Skin of body (tissue), 2 donors: ENCODE measurements around the gene CDH22. TPM values are rescaled to one million over a fixed set of nuclear protein-coding genes. Genes with fewer than 3 reads are reported as not detected.

Source experiments
- DNase-seq: peaks from one replicate; lab custom pipeline; 2025; lab: John Stamatoyannopoulos, UW
- total RNA-seq: library from RNA; depleted of rRNA; stranded (reverse); fragments of >200 nt; gene quantifications from one replicate; pipeline ENCODE4 v1.2.3, GENCODE V29; 2014

CDH22 gene
- total RNA-seq, 1 donor from 2014 or later = 0.89 TPM

GRCh38 chr20:46269372-46269771, 38.9 kb downstream of the CDH22 start:
- DNase-seq = no peak

DNA sequence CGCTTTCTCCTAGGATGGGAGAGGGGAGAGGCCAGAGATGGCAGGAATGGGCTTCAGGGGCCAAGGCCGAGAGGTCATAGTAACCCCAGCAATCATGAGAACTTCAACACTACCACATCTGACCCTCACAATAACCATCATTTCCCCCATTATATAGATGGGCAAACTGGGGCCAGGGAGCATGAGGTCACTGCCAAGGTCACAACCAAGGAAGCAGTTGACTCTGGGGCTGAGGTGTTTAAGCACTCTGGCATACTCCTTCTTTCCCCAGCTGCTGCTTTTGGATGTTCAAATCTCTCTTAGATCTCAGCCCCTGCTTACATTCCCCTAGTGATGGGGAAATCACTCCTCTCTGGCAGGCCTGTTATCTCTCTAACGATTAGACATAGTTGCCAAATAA, 39.6 kb downstream of the CDH22 start:
- no peak for DNase-seq

DNA sequence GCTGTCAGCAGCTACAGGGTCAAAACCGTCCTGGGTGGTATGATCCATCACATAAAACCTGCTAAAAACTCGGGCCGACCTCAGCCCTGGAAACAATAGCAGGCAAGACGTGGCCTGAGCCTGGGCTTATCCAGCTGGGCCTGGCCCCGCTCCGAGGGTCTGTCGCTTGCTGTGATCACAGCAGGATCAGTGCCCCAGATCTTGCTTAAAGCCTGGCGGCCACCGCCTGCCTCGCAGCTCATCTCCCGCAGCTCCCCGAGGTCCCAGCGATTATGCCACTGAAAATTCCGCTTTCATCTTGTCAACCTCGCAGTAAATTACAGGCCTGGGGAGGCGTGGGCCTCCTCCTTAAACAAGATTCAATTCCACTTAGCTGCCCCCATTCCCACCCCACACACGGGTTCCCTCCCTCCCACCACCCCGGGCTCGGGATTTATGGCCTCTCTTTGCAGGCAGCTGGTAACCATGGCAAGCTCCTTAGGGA, 40.1 kb downstream of the CDH22 start:
- no peak for DNase-seq

DNA sequence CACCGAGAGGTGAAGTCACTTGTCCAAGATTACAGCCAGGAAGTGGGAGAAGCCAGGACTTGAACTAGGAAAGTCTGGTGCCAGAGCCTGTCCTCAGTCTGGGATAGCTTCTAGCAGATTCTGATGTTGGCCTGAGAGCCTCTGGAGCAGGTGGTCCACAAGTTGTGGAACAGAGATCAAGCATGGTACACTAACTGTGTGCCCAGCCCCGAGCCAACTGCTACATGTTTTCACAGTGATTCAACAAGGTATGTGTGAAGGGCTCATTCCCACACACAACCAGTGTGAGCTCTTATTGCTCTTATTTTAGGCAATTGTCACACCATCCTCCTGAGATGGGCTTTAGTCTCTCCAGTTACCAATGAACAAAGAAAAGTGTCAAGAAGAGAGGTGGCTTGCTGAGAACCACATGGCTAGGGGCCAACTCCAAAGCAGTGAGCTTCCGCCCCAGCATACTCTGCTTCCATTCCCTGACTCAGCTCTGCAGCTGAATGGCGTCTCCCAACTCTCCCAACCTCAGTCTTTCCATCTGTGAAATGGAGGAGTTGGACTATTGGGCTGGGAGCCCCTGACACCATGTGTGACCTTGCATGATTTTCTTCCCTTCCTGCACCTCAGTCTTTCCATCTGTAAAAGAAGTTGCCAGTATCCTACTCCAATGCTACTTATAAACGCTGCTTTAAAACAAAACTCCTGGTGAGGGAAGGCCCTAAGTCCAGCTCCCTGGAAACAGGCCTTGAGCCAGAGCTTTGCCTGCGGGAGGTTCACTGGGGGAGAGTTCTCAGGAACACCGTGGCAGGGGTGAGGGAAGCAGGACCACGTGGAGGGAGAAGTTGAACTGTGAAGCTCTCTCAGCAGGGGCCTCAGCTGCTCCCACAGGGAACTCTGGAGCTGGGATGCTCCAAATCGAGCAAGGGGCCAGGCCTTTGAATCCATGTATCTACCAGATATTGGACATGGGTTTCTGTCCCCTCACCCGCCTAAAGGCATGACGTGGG, 40.9 kb downstream of the CDH22 start:
- DNase-seq = no peak

GRCh38 chr20:46265539-46265938, 42.8 kb downstream of the CDH22 start:
- no peak for DNase-seq

GRCh38 chr20:46264391-46265266, 43.7 kb downstream of the CDH22 start:
- DNase-seq = no peak

DNA sequence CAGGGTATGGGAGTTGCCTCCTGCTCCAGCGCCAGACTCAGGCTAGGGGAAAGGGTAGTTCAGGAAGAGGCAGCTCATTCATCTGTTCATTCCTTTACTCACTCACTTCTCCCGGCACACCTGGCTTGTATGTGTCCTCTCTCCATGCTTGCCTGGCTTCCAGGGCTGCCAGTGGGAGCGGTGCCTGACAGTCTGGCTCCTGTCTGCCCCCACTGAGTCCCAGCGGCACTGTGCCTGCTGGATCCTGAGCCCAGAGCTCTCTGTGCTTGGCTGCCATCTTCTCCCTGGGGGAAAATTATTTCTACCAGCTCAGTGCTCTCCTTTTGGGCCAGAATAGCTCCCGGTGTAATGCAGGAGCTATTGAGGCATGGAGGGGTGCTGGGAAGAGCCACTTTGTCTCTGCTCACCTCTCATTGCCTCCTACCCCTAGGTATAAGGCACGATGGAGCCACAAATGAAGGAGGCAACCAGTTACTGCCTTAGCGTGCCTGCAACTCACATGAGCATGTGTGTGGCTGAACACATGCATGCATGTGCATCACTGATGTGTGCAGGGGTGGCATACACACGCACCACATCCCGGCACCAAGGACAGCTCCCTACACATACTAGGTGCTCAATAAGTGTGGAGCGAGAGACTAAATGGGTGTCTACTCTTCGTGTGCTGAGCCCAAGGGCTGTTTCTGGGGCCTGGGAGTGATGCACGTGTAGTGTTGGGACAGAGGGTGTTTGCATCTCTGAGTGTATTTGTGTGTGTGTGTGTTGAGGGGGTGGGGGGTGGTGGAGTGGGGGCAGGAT, 46.6 kb downstream of the CDH22 start:
- DNase-seq = no peak

- DNase-seq = no peak
These were observed 47.3 kb downstream of the CDH22 start for GRCh38 chr20:46260936-46261454.

DNA sequence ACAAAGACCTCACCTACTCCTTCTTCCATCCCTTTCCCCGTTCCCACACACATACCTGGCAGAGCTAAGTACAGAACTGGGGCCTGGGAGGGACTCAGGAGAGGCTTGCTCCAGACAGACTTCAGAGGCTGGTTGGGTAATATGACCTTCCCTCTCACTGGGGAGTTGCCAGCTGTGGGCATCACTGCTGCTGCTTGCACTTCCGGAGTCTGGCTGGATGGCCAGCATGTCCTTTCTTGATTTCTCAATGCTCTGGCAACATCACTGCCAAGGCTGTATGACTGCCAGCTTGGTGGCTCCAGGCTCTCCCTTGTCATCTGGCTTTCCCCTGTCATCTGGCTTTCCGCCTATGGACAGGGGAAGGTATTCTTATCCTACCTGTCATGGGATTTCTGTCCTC, 47.8 kb downstream of the CDH22 start:
- no peak for DNase-seq

GRCh38 chr20:46259260-46259859, 48.9 kb downstream of the CDH22 start:
- no peak for DNase-seq

- DNase-seq = no peak
These were observed 50.4 kb downstream of the CDH22 start for GRCh38 chr20:46257887-46258286.

DNA sequence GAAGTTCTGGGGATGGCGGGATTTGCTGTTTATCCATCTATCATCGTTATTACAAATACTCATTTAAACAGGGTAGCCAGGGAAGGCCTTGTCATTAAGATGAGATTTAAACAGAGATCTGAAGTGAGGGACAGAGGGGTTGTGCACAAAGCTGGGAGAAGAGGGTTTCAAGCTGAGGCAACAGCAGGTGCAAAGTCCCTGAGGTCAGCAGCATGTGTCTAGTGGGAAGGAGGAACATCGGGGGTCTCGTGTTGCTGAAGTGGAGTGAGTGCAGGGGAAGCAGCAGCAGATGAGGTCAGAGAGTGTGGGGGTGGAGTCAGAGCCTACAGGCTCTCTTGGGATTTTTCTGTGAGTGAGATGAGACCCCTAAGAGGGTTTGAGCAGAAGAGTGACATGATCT, 52.0 kb downstream of the CDH22 start:
- DNase-seq = no peak

DNA sequence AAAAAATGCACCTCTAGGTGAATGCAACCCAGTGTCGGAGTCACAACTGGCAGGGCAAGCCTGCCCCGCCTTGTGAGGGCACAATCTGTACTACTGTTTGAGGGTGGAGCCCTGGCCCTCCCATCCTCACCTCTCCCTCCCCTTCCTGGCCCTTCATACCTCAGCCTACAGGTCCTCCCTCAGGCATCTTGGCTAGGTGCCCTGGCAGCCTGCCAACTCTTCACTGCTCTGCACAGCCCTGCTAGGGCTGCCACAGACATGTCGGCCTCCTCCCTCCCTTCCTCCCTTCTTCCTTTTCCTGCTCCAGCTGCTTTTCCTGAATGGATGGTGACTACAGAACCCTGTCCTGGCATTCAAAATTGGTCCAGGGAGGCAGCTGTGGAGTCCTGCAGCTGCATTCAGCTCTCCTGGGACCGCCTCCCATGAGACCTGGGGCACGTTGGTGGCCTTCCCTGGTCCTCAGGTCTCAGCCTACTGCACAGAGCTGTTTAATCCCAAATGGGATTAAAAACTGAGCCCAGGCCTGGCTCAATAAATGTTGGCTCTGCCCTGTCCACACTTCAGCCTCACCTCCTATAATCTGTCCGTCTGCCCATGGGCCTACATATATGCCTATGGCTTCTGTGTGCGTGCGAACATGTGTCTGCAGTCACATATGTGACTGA, 52.7 kb downstream of the CDH22 start:
- no peak for DNase-seq

GRCh38 chr20:46253391-46253790, 54.9 kb downstream of the CDH22 start:
- DNase-seq = no peak

DNA sequence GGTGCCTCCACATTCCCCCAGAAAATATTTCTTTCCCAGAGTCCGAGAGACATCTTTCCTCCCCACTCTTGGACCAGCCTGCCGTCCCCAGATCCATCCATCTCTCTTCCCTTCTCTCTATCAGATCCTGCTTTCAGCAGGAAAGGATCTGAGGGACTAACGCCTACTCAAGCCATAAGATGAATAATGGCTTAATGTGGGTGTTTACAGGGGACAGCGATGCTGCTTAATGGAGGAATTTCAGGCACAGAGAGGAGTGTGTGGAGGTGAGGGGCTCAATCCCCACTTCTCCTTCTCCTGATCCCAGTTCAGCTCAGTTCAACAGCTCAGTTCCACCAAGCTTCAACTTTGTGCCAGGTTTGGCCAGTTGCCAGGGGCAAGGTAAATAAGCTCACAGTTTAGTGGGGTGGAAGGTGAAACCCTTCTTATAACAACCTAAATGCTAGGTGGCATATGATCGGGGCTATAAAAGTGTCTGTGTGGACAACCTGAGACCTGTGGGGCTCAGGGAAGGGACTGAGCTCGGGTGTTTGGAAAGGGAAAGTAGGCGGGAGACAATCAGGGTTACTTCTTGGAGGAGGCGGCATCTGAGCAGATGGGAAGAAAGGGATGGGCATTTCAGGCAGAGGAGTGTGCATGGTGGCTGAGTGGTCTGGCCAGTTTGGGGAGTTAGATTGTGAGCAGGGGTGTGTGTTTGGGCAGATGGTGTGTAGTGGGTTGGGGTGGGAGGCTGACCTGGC, 55.8 kb downstream of the CDH22 start:
- DNase-seq = no peak

DNA sequence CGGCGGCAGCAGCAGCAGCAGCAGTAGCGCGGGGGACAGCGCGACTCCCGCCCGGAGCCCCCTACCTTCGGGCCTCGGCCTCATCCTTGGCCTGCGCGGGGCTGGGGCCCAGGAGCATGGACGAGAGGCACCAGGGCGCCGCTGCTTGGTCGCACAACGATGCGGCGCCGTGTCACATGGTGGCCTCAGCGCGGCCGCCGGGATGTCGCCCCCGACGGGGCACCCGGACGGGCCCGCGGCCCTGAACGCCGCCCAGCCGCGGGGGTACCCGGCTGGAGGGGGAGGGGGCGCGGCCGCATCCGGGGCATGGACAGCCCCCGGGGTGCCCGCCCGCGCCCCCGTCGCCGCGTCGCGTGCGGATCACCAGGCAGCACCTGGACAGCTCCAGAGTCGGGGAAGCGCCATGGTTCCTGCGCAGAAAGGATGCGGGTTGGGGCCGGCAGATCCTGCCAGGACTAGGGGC, 57.1 kb downstream of the CDH22 start:
- no peak for DNase-seq

GRCh38 chr20:46250772-46251171, 57.5 kb downstream of the CDH22 start:
- DNase-seq = no peak

DNA sequence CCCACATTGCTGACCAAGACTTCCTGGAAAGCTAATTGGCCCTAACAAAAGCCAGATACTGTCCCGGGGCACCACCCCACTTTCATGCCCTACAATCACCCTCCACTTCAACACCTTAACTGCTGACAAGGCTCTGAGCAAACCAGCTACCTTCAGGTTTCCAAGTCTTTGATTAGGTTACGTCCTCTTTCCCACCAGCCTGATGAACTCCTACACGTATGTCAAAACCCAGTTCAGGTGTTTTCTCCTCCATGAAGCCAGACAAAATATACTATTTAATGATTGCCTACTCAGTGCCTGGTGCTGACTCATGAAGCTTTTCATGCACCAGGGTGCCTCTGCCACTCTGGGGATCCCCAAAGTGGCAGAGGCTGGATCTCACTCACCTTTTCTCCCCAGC, 58.6 kb downstream of the CDH22 start:
- no peak for DNase-seq

DNA sequence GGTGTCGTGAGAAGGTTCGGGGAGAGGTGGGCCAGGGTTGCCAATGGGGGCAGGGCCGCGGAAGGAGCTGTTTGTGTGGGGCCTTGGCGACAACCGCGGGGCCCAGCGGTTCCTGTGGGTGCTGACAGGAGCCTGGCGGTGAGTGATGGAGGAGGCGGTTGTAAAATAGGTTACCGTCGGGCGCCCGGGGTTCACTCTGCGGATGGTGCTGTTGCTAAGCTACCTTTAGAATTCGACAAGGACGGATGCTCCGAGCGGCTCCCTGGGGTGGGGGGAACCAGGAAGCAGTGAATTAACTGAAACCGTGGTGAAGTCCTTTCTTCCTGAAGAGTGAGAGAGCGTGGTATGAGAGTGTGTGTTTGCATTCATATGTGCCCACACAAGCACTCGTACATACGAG, 61.7 kb downstream of the CDH22 start:
- DNase-seq = no peak
